GM06990 (cell line): ENCODE data around the gene SPATA31E1.
"Not testable (repeated sequence)": the region's sequence is repeated elsewhere in the genome, so short reads cannot be mapped to it uniquely, and the experiment has no call there.

ENCODE experiments used
- DNase-seq: peaks from one replicate; pipeline ENCODE4 v3.0.0-alpha.2; 2011; ENCODE audit not compliant: insufficient read length; ENCODE audit errors: extremely low read depth
- H3K27me3 ChIP-seq: replicated peaks from 2 replicates; pipeline ENCODE4 v1.6.0; 2011; ENCODE audit warnings: low read length; ENCODE audit not compliant: control insufficient read depth, insufficient read depth
- H3K36me3 ChIP-seq: 2 replicates; pipeline ENCODE4 v1.5.1; 2011; ENCODE audit warnings: low read length; ENCODE audit not compliant: control insufficient read depth, insufficient read depth
- H3K4me3 ChIP-seq: replicated peaks from 2 replicates; pipeline ENCODE4 v1.5.1; 2011; ENCODE audit warnings: low read depth, mild to moderate bottlenecking, control low read depth, low read length
- CTCF ChIP-seq: IDR thresholded peaks from 2 replicates; pipeline ENCODE4 v1.5.1; 2011; ENCODE audit warnings: low read length, control low read depth, mild to moderate bottlenecking, inconsistent platforms; ENCODE audit not compliant: insufficient read depth, poor library complexity, severe bottlenecking

Gene SPATA31E1

GRCh38 chr9:87898151-87898550, 15.5 kb downstream of the SPATA31E1 start:
- DNase-seq: no peak

GRCh38 chr9:87902371-87902770, 19.7 kb downstream of the SPATA31E1 start:
- not testable (repeated sequence) for H3K4me3 ChIP-seq, H3K36me3 ChIP-seq, DNase-seq, H3K27me3 ChIP-seq

More at GRCh38 chr9:87898151-87898550, 15.5 kb downstream of the SPATA31E1 start:
- TF ChIP-seq CTCF: no peak
- H3K27me3 ChIP-seq: peaks cover 1% of the 10 kb centered on the region; the same call in 1 of the 2 replicates
- no peak overlapping the region for H3K4me3 ChIP-seq
- no peaks in the 10 kb centered on the region for H3K36me3 ChIP-seq

GRCh38 chr9:87909310-87910041, 26.8 kb downstream of the SPATA31E1 start:
- TF ChIP-seq CTCF: no peak
- Histone ChIP-seq H3K27me3 (no peaks in the 10 kb centered on the region), H3K36me3 (no peaks in the 10 kb centered on the region), H3K4me3 (no peak overlapping the region)
- DNase-seq: no peak

GRCh38 chr9:87910821-87911220, 28.1 kb downstream of the SPATA31E1 start:
- no peak for DNase-seq
- no peaks in the 10 kb centered on the region for H3K27me3 ChIP-seq
- H3K4me3 ChIP-seq: no peak overlapping the region
- H3K36me3 ChIP-seq: no peaks in the 10 kb centered on the region
- no peak for TF ChIP-seq CTCF

- H3K4me3 ChIP-seq, DNase-seq, H3K36me3 ChIP-seq, H3K27me3 ChIP-seq: not testable (repeated sequence)
These were observed 35.0 kb downstream of the SPATA31E1 start, which contains the start of gene SPATA31C1 for GRCh38 chr9:87917662-87918061. Gene SPATA31C1 (plus strand): TSS chr9:87917962.

GRCh38 chr9:87919013-87919412, 36.3 kb downstream of the SPATA31E1 start:
- H3K4me3 ChIP-seq, H3K27me3 ChIP-seq, DNase-seq, H3K36me3 ChIP-seq: not testable (repeated sequence)

- not testable (repeated sequence) for H3K36me3 ChIP-seq, H3K27me3 ChIP-seq, DNase-seq, H3K4me3 ChIP-seq
These were observed 38.9 kb downstream of the SPATA31E1 start for GRCh38 chr9:87921561-87921960.

GRCh38 chr9:87923012-87923411, 40.3 kb downstream of the SPATA31E1 start:
- not testable (repeated sequence) for DNase-seq, H3K36me3 ChIP-seq, H3K27me3 ChIP-seq, H3K4me3 ChIP-seq

- H3K36me3 ChIP-seq, DNase-seq, H3K4me3 ChIP-seq, H3K27me3 ChIP-seq: not testable (repeated sequence)
These were observed 42.2 kb downstream of the SPATA31E1 start for GRCh38 chr9:87924851-87925250.

GRCh38 chr9:87929152-87929551, 46.5 kb downstream of the SPATA31E1 start:
- DNase-seq, H3K4me3 ChIP-seq, H3K36me3 ChIP-seq, H3K27me3 ChIP-seq: not testable (repeated sequence)

GRCh38 chr9:87934444-87934843, 51.8 kb downstream of the SPATA31E1 start:
- not testable (repeated sequence) for H3K36me3 ChIP-seq, DNase-seq, H3K27me3 ChIP-seq, H3K4me3 ChIP-seq
